ENCODE measurements around the gene KCNH2. TPM values are rescaled to one million over a fixed set of nuclear protein-coding genes. Genes with fewer than 3 reads are reported as not detected.
"Not testable (repeated sequence)": the region's sequence is repeated elsewhere in the genome, so short reads cannot be mapped to it uniquely, and the experiment has no call there.

KCNH2 gene, protein sequence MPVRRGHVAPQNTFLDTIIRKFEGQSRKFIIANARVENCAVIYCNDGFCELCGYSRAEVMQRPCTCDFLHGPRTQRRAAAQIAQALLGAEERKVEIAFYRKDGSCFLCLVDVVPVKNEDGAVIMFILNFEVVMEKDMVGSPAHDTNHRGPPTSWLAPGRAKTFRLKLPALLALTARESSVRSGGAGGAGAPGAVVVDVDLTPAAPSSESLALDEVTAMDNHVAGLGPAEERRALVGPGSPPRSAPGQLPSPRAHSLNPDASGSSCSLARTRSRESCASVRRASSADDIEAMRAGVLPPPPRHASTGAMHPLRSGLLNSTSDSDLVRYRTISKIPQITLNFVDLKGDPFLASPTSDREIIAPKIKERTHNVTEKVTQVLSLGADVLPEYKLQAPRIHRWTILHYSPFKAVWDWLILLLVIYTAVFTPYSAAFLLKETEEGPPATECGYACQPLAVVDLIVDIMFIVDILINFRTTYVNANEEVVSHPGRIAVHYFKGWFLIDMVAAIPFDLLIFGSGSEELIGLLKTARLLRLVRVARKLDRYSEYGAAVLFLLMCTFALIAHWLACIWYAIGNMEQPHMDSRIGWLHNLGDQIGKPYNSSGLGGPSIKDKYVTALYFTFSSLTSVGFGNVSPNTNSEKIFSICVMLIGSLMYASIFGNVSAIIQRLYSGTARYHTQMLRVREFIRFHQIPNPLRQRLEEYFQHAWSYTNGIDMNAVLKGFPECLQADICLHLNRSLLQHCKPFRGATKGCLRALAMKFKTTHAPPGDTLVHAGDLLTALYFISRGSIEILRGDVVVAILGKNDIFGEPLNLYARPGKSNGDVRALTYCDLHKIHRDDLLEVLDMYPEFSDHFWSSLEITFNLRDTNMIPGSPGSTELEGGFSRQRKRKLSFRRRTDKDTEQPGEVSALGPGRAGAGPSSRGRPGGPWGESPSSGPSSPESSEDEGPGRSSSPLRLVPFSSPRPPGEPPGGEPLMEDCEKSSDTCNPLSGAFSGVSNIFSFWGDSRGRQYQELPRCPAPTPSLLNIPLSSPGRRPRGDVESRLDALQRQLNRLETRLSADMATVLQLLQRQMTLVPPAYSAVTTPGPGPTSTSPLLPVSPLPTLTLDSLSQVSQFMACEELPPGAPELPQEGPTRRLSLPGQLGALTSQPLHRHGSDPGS
- total RNA-seq = under 1 TPM in 2 of 3 donors, not detected in 1; 0.39 to 0.60 TPM
- 0.81 TPM for total RNA-seq (2013)

DNA sequence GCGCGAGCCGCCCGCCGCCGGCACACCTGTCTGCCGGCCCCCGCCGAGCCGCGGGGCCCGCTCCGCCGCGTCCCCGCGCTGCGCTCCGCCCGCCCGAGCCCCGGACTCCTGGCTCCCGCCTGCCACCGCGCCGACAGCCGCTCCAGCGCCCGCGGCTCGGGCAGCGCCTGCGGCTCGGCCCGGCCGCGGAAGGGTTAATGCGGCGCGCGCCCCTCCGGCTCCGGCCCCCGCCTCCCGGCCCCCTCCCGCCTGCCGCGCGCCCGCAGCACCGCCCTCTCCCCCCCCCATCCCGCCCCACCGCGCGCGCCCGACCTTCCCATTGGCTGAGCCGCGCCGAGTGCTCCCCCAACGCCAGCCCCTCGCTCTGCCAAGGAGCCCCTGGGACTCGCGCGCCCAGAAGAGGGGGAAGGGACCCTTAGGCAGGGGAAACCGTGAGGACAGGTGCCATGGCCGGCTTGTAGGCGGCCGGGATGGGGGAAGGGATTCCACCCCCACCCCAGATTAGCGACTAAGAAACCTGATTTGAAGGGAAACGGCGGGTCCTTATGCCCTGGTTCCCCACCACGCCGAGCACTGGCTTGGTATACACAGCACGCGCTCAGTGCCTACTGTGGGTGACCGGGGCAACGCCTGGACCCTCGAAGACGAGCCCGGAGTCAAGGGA is at the start of gene KCNH2:
TSS of gene KCNH2 (minus strand) at position 196 of the 664 bp plus-strand sequence. CDS start 408 bp downstream, outside the sequence.
- intact Hi-C loops (cut with micrococcal nuclease) = loop anchor here (5.0 kb wide), 1 partner anchor 34 kb away; no protein-coding TSS in a partner anchor
- no peaks in the 10 kb centered on the region for H3K9me3 Mint-ChIP-seq
- TF ChIP-seq, protein P1, sequence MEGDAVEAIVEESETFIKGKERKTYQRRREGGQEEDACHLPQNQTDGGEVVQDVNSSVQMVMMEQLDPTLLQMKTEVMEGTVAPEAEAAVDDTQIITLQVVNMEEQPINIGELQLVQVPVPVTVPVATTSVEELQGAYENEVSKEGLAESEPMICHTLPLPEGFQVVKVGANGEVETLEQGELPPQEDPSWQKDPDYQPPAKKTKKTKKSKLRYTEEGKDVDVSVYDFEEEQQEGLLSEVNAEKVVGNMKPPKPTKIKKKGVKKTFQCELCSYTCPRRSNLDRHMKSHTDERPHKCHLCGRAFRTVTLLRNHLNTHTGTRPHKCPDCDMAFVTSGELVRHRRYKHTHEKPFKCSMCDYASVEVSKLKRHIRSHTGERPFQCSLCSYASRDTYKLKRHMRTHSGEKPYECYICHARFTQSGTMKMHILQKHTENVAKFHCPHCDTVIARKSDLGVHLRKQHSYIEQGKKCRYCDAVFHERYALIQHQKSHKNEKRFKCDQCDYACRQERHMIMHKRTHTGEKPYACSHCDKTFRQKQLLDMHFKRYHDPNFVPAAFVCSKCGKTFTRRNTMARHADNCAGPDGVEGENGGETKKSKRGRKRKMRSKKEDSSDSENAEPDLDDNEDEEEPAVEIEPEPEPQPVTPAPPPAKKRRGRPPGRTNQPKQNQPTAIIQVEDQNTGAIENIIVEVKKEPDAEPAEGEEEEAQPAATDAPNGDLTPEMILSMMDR (IDR thresholded peaks at IDR 0.05) = no peak
- H3K27ac Mint-ChIP-seq = peak within 1 kb of the TSS; percentile 59 to 75
- no peaks in the 10 kb centered on the region for H3K36me3 Mint-ChIP-seq
- peaks cover 20 to 34% of the 10 kb centered on the region in 2 donors for H3K4me1 Mint-ChIP-seq
- peak within 1 kb of the TSS; percentile 84 for H3K4me3 Mint-ChIP-seq
- Histone ChIP-seq H3K9me3 (ENCODE audit: control insufficient read depth, insufficient read depth, low read length) (no peaks in the 10 kb centered on the region), H3K27ac (ENCODE audit: low read length) (no peak within 1 kb of the TSS), H3K27me3 (ENCODE audit: control insufficient read depth, insufficient read depth, low read length) (peaks cover 33% of the 10 kb centered on the region), H3K4me1 (ENCODE audit: control insufficient read depth, insufficient read depth, low read length) (peaks cover 36% of the 10 kb centered on the region), H3K36me3 (ENCODE audit: control insufficient read depth, insufficient read depth, low read length) (no peaks in the 10 kb centered on the region), H3K4me3 (ENCODE audit: low read length) (no peak within 1 kb of the TSS)
- DNase-seq (peak in 1 of 2 donors; percentile 50), ATAC-seq (no peak)
- WGBS (ENCODE audit: insufficient coverage) = 1% methylated on average over 62 of the region's 81 CpGs
- H3K27me3 Mint-ChIP-seq (ENCODE audit: low read depth in 2 of 2) = peaks cover 39 to 47% of the 10 kb centered on the region in 2 donors

DNA sequence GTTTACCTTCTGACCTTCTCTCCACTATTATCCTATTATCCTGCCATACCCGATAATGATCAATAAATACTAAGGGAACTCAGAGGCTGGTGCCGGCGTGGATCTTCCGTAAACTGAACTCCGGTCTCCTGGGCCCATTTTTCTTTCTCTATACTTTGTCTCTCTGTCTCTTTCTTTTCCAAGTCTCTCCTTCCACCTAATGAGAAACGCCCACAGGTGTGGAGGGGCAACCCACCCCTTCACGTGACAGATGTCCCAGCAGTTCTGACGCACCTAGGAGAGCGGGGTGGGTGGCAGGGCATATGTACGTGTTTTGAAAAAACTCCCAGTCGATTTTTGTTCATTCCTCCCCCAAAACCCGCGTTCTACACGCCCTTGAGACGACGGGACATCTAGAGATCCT is 49.6 kb upstream of the KCNH2 start:
- peak overlapping the region; percentile 95 for H3K4me3 Mint-ChIP-seq
- not testable (repeated sequence) for H3K9me3 ChIP-seq (ENCODE audit: control insufficient read depth, insufficient read depth, low read length); H3K27me3 ChIP-seq (ENCODE audit: control insufficient read depth, insufficient read depth, low read length); H3K36me3 ChIP-seq (ENCODE audit: control insufficient read depth, insufficient read depth, low read length); ATAC-seq; DNase-seq; H3K27me3 Mint-ChIP-seq (ENCODE audit: low read depth in 2 of 2); H3K36me3 Mint-ChIP-seq; H3K9me3 Mint-ChIP-seq
- peak overlapping the region; percentile 96 to 97 for H3K27ac Mint-ChIP-seq
- Histone ChIP-seq H3K27ac (ENCODE audit: low read length) (peak overlapping the region; percentile 96), H3K4me1 (ENCODE audit: control insufficient read depth, insufficient read depth, low read length) (peaks cover 17% of the 10 kb centered on the region), H3K4me3 (ENCODE audit: low read length) (peak overlapping the region; percentile 84)
- WGBS (ENCODE audit: insufficient coverage) = 15% methylated on average over 15 of the region's 16 CpGs
- H3K4me1 Mint-ChIP-seq = peaks cover 15 to 16% of the 10 kb centered on the region in 2 donors
- intact Hi-C loops (cut with micrococcal nuclease) = loop anchor here (1.0 to 2.0 kb wide), 3 partner anchors 31 to 83 kb away; partner anchors contain the start of gene FASTK

DNA sequence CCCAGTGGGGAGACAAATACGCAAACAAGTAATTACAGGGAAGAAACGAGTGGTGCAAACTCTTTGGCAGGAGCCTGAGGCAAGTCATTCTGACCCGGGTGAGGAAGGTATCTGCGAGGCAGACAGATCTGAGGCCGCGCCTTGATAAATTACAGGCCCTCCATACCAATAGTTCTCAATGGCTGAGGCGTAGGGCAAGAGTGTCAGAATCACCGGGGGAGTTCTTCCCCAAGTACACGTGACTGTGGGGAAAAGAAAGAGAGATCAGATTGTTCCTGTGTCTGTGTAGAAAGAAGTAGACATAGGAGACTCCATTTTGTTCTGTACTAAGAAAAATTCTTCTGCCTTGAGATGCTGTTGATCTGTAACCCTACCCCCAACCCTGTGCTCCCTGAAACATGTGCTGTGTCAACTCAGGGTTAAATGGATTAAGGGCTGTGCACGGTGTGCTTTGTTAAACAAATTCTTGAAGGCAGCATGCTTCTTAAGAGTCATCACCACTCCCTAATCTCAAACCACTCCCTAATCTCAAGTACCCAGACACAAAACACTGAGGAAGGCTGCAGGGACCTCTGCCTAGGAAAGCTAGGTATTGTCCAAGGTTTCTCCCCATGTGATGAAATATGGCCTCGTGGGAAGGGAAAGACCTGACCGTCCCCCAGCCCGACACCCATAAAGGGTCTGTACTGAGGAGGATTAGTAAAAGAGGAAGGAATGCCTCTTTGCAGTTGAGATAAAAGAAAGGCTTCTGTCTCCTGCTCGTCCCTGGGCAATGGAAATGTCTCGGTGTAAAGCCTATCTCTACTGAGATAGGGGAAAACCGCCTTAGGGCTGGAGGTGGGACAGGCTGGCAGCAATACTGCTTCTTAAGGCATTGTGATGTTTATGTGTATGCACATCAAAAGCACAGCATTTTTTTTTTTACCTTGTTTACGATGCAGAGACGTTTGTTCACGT is 48.9 kb upstream of the KCNH2 start:
- Histone ChIP-seq H3K27ac (ENCODE audit: low read length) (peak overlapping the region; percentile 96), H3K4me3 (ENCODE audit: low read length) (peak overlapping the region; percentile 84), H3K4me1 (ENCODE audit: control insufficient read depth, insufficient read depth, low read length) (peaks cover 17% of the 10 kb centered on the region)
- intact Hi-C loops (cut with micrococcal nuclease); H3K9me3 Mint-ChIP-seq; H3K36me3 Mint-ChIP-seq; ATAC-seq; H3K27me3 ChIP-seq (ENCODE audit: control insufficient read depth, insufficient read depth, low read length); H3K36me3 ChIP-seq (ENCODE audit: control insufficient read depth, insufficient read depth, low read length); H3K27me3 Mint-ChIP-seq (ENCODE audit: low read depth in 2 of 2); H3K9me3 ChIP-seq (ENCODE audit: control insufficient read depth, insufficient read depth, low read length): not testable (repeated sequence)
- H3K4me3 Mint-ChIP-seq = peak overlapping the region; percentile 95
- WGBS (ENCODE audit: insufficient coverage) = 56% methylated on average over 18 of the region's 19 CpGs
- peak in 1 of 2 donors; percentile 29 for DNase-seq
- peaks cover 15 to 16% of the 10 kb centered on the region in 2 donors for H3K4me1 Mint-ChIP-seq
- H3K27ac Mint-ChIP-seq = peak overlapping the region; percentile 96 to 97

All from natural killer cell (primary cell).